Measurements from ENCODE around the gene TNP2. TPM values are rescaled to one million over a fixed set of nuclear protein-coding genes. Genes with fewer than 3 reads are reported as not detected.

The TNP2 gene
- total and polyA plus RNA-seq, 12 donors, result not detected

DNA sequence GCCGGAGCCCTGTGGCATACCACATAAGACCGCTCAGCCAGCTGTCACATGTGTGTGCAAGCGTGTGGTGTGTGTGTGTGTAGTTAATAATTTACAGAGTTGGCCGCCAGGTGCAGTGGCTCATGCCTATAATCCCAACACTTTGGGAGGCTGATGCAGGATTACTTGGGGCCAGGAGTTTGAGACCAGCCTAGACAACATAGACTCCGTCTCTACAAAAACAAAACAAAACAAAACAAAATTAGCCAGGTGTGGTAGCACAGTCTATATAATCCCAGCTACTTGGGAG is 33.5 kb downstream of the TNP2 start:
- TF ChIP-seq, protein P1, sequence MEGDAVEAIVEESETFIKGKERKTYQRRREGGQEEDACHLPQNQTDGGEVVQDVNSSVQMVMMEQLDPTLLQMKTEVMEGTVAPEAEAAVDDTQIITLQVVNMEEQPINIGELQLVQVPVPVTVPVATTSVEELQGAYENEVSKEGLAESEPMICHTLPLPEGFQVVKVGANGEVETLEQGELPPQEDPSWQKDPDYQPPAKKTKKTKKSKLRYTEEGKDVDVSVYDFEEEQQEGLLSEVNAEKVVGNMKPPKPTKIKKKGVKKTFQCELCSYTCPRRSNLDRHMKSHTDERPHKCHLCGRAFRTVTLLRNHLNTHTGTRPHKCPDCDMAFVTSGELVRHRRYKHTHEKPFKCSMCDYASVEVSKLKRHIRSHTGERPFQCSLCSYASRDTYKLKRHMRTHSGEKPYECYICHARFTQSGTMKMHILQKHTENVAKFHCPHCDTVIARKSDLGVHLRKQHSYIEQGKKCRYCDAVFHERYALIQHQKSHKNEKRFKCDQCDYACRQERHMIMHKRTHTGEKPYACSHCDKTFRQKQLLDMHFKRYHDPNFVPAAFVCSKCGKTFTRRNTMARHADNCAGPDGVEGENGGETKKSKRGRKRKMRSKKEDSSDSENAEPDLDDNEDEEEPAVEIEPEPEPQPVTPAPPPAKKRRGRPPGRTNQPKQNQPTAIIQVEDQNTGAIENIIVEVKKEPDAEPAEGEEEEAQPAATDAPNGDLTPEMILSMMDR (IDR thresholded peaks at IDR 0.05), result no peak
- ATAC-seq (no peak), DNase-seq (no peak)
- WGBS, 2 donors, result 75 to 83% methylated on average over 5 of the region's 5 CpGs
- H3K27me3 ChIP-seq, result peaks cover 0 to 9% (median 0%) of the 10 kb centered on the region in 7 donors
- peaks cover 0 to 65% (median 9%) of the 10 kb centered on the region in 9 donors for H3K4me1 ChIP-seq
- intact Hi-C loops (cut with DNase I), result loop anchor here in 1 of 10 donors (10.0 kb wide), 1 partner anchor 61 kb away; no protein-coding TSS in a partner anchor
- H3K9me3 ChIP-seq, result no peaks in the 10 kb centered on the region
- no peak overlapping the region for H3K27ac ChIP-seq
- no peak overlapping the region for H3K4me3 ChIP-seq
- no peaks in the 10 kb centered on the region for H3K36me3 ChIP-seq

DNA sequence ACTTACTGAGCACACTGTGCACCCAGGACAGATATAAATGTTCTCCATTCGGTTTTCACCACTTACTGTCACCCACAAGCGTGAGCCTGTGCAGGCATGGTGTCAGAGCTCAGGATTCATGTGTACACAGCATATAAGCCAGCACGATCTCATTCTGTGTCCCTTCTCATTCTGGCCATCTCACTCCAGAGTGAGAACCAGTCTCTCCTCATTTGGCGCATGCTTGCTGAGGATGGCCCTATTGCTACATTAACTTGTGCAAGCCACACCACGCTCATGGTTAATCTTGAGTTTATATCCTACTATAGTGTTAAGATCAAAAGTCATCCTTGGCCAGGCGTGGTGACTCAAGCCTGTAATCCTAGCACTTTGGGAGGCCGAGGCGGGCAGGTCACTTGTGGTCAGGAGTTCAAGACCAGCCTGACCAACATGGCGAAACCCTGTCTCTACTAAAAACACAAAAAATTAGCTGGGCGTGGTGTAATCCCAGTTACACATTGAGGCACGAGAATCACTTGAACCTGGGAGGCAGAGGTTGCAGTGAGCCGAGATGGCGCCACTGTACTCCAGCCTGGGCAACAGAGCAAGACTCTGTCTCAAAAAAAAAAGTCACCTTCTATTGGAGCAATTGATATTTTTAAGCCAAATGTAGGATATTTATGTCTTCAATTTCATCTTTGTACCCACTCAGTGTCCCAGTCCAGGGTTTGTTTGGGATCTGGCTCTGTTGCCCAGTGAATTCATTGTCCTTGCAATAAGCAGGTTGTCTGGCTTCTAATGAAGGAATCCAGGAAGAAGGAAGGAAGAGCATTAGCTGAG is 34.0 kb downstream of the TNP2 start:
- Histone ChIP-seq H3K4me3 (no peak overlapping the region), H3K27ac (peak overlapping the region in 1 of 10 donors; percentile 89), H3K36me3 (no peaks in the 10 kb centered on the region), H3K9me3 (no peaks in the 10 kb centered on the region), H3K27me3 (peaks cover 0 to 9% (median 0%) of the 10 kb centered on the region in 7 donors), H3K4me1 (peaks cover 0 to 59% (median 9%) of the 10 kb centered on the region in 9 donors)
- DNase-seq, result no peak
- TF ChIP-seq, protein P1 (IDR thresholded peaks at IDR 0.05), result no peak
- 83 to 84% methylated on average over 13 of the region's 13 CpGs for WGBS, 2 donors
- intact Hi-C loops (cut with DNase I), result loop anchor here in 2 of 10 donors (5.0 to 10.0 kb wide), 2 partner anchors 53 to 60 kb away; no protein-coding TSS in a partner anchor
- ATAC-seq, result peak in 2 of 8 donors; percentile 34 to 65

DNA sequence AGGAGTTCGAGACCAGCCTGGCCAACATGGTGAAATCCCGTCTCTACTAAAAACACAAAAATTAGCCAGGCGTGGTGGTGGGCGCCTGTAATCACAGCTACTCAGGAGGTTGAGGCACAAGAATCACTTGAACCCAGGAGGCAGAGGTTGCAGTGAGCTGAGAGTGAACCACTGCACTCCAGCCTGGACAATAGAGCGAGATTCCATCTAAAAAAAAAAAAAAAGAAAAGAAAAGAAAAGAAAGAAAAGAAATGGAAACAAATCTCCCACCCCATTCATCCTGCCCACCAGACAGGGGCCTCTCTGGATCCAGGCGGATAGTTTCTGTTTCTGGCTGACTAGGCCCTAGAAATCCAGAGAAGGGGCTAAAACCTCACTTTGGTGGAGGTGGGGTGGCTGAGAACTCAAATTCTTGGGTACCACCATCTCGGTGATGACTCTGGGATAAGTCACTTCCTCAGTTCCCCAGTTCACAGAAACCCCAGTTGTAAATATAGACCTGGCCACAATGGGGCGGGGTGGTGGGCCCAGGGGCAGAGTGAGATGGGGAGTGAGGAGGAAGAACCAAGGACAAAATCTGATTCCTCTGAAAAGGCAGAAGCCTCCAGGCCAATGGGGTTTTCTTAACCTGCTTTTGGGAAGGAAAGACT is 35.3 kb downstream of the TNP2 start:
- intact Hi-C loops (cut with DNase I), result loop anchor here in 2 of 10 donors (5.0 to 10.0 kb wide), 2 partner anchors 52 to 59 kb away; no protein-coding TSS in a partner anchor
- peaks cover 0 to 9% (median 0%) of the 10 kb centered on the region in 7 donors for H3K27me3 ChIP-seq
- TF ChIP-seq, protein P1 (IDR thresholded peaks at IDR 0.05), result no peak
- peak overlapping the region in 1 of 10 donors; percentile 89 for H3K27ac ChIP-seq
- H3K4me1 ChIP-seq, result peaks cover 0 to 56% (median 9%) of the 10 kb centered on the region in 9 donors
- 89 to 93% methylated on average over 8 of the region's 8 CpGs for WGBS, 2 donors
- peak overlapping the region in 1 of 10 donors; percentile 32 for H3K4me3 ChIP-seq
- DNase-seq, result no peak
- no peak for ATAC-seq
- H3K36me3 ChIP-seq, result no peaks in the 10 kb centered on the region
- no peaks in the 10 kb centered on the region for H3K9me3 ChIP-seq

All from heart right ventricle (tissue), 16 donors.